MM.1S (cell line): ENCODE measurements around the gene PRPF6.

ENCODE experiments used
- DNase-seq: peaks from one replicate; pipeline ENCODE4 v3.0.0-alpha.2; 2015
- H2AFZ ChIP-seq: fragments of 300-600 bp; sonication (generic); 2 replicates; pipeline ENCODE4 v1.6.0; 2016; ENCODE audit warnings: antibody characterized with exemption, low read length
- H3F3A ChIP-seq: fragments of 300-600 bp; sonication (generic); 2 replicates; pipeline ENCODE4 v1.6.1; 2016; ENCODE audit warnings: mild to moderate bottlenecking, antibody characterized with exemption, low read length, moderate library complexity, mixed read lengths; ENCODE audit not compliant: insufficient read depth
- H3K27ac ChIP-seq: fragments of 300-600 bp; sonication (generic); 2 replicates; pipeline ENCODE4 v1.5.1; 2016; ENCODE audit warnings: mild to moderate bottlenecking, low read length
- H3K27me3 ChIP-seq: fragments of 300-600 bp; sonication (generic); replicated peaks from 2 replicates; pipeline ENCODE4 v1.6.0; 2016; ENCODE audit warnings: low read length; ENCODE audit not compliant: insufficient read depth
- H3K36me3 ChIP-seq: fragments of 300-600 bp; sonication (generic); replicated peaks from 2 replicates; pipeline ENCODE4 v1.6.1; 2016; ENCODE audit warnings: mild to moderate bottlenecking, low read length, mixed read lengths; ENCODE audit not compliant: insufficient read depth
- H3K4me1 ChIP-seq: fragments of 300-600 bp; sonication (generic); 2 replicates; pipeline ENCODE4 v1.6.1; 2016; ENCODE audit warnings: low read length, mixed read lengths
- H3K4me2 ChIP-seq: fragments of 300-600 bp; sonication (generic); 2 replicates; pipeline ENCODE4 v1.6.0; 2016; ENCODE audit warnings: low read depth, low read length
- H3K4me3 ChIP-seq: fragments of 300-600 bp; sonication (generic); 2 replicates; pipeline ENCODE4 v1.5.1; 2016; ENCODE audit warnings: low read length, mixed read lengths
- H3K79me2 ChIP-seq: fragments of 300-600 bp; sonication (generic); 2 replicates; pipeline ENCODE4 v1.6.1; 2016; ENCODE audit warnings: mixed run types, low read length, mixed read lengths
- H3K9ac ChIP-seq: fragments of 300-600 bp; sonication (generic); 2 replicates; pipeline ENCODE4 v1.6.1; 2016; ENCODE audit warnings: low read length, mixed read lengths
- H3K9me2 ChIP-seq: fragments of 300-600 bp; sonication (generic); replicated peaks from 2 replicates; pipeline ENCODE4 v1.6.1; 2016; ENCODE audit warnings: mild to moderate bottlenecking, low read length, mixed read lengths; ENCODE audit not compliant: insufficient read depth
- H3K9me3 ChIP-seq: fragments of 300-600 bp; sonication (generic); replicated peaks from 2 replicates; pipeline ENCODE4 v1.6.1; 2016; ENCODE audit warnings: mild to moderate bottlenecking, low read length, mixed read lengths; ENCODE audit not compliant: insufficient read depth
- H4K20me1 ChIP-seq: fragments of 300-600 bp; sonication (generic); 2 replicates; pipeline ENCODE4 v1.6.1; 2016; ENCODE audit warnings: mild to moderate bottlenecking, low read length, moderate library complexity, mixed read lengths; ENCODE audit not compliant: insufficient read depth
- CTCF ChIP-seq: fragments of 300-600 bp; sonication (generic); IDR thresholded peaks from 2 replicates; pipeline ENCODE4 v1.5.1; 2016; ENCODE audit warnings: antibody characterized with exemption, low read length, mixed read lengths
- EZH2 ChIP-seq: fragments of 300-600 bp; sonication (generic); optimal IDR thresholded peaks from 2 replicates; pipeline ENCODE3; 2017; ENCODE audit warnings: low read depth, mild to moderate bottlenecking, antibody characterized with exemption, low read length, mixed read lengths
- EZH2phosphoT487 ChIP-seq: fragments of 300-600 bp; sonication (generic); IDR thresholded peaks from 2 replicates; pipeline ENCODE4 v1.6.1; 2018; ENCODE audit warnings: antibody characterized with exemption, low read length

The PRPF6 gene

GRCh38 chr20:64015635-64016034, 34.7 kb downstream of the PRPF6 start:
- peaks cover 4% of the 10 kb centered on the region for H3K36me3 ChIP-seq

GRCh38 chr20:64021124-64021975, 40.4 kb downstream of the PRPF6 start:
- Histone ChIP-seq H3K79me2 (no peaks in the 10 kb centered on the region; the same call in 1 of the 2 replicates), H3K4me3 (no peak overlapping the region), H2AFZ (no peak overlapping the region), H3K4me2 (no peak overlapping the region), H4K20me1 (no peaks in the 10 kb centered on the region), H3K9me2 (no peaks in the 10 kb centered on the region), H3F3A (no peaks in the 10 kb centered on the region), H3K9ac (no peak overlapping the region), H3K36me3 (peaks cover 4% of the 10 kb centered on the region; the same call in 1 of the 2 replicates), H3K9me3 (no peaks in the 10 kb centered on the region), H3K27ac (no peak overlapping the region), H3K4me1 (no peaks in the 10 kb centered on the region), H3K27me3 (no peaks in the 10 kb centered on the region)
- no peak for DNase-seq
- TF ChIP-seq EZH2phosphoT487 (no peak), EZH2 (no peak), CTCF (no peak)

More at GRCh38 chr20:64015635-64016034, 34.7 kb downstream of the PRPF6 start:
- H3K9me2 ChIP-seq, result no peaks in the 10 kb centered on the region
- no peaks in the 10 kb centered on the region for H3K4me1 ChIP-seq
- H4K20me1 ChIP-seq, result no peaks in the 10 kb centered on the region
- TF ChIP-seq EZH2phosphoT487 (no peak), CTCF (no peak), EZH2 (no peak)
- H3K9me3 ChIP-seq, result no peaks in the 10 kb centered on the region
- no peaks in the 10 kb centered on the region for H3F3A ChIP-seq
- no peak overlapping the region for H3K27ac ChIP-seq
- H3K4me2 ChIP-seq, result no peak overlapping the region
- no peak overlapping the region for H3K9ac ChIP-seq
- no peak overlapping the region for H2AFZ ChIP-seq
- H3K27me3 ChIP-seq, result no peaks in the 10 kb centered on the region
- H3K79me2 ChIP-seq, result no peaks in the 10 kb centered on the region; the same call in 1 of the 2 replicates
- H3K4me3 ChIP-seq, result no peak overlapping the region
- DNase-seq, result no peak

- Histone ChIP-seq H3K27ac (no peak overlapping the region), H3K79me2 (no peaks in the 10 kb centered on the region), H3K9me3 (no peaks in the 10 kb centered on the region), H3K4me1 (no peaks in the 10 kb centered on the region), H3K9ac (no peak overlapping the region), H3K36me3 (peaks cover 4% of the 10 kb centered on the region; the same call in 1 of the 2 replicates), H3K27me3 (no peaks in the 10 kb centered on the region), H4K20me1 (no peaks in the 10 kb centered on the region), H3K4me3 (no peak overlapping the region), H3F3A (no peaks in the 10 kb centered on the region), H2AFZ (no peak overlapping the region), H3K4me2 (no peak overlapping the region), H3K9me2 (no peaks in the 10 kb centered on the region)
- TF ChIP-seq EZH2phosphoT487, result no peak
- TF ChIP-seq CTCF, result no peak
- no peak for TF ChIP-seq EZH2
- no peak for DNase-seq
Measured at GRCh38 chr20:64022671-64023360, 41.9 kb downstream of the PRPF6 start.
